IMR-90 (cell line): ENCODE results near the gene CDH13.

ENCODE experiments used
- CTCF ChIP-seq: conservative IDR thresholded peaks from 2 replicates; pipeline ENCODE4 v1.5.1; 2012; ENCODE audit warnings: mild to moderate bottlenecking, low read depth, low read length, improper control_type of control experiment
- POLR2A ChIP-seq: IDR thresholded peaks from 2 replicates; pipeline ENCODE4 v1.6.1; 2012; ENCODE audit warnings: mild to moderate bottlenecking, low read depth, low read length
- RCOR1 ChIP-seq: IDR thresholded peaks from 2 replicates; pipeline ENCODE4 v1.6.1; 2012; ENCODE audit warnings: mild to moderate bottlenecking, low read length, improper control_type of control experiment; ENCODE audit not compliant: insufficient replicate concordance
- TF ChIP-seq, protein P1 (sequence below): fragments of 150-350 bp; IDR thresholded peaks from 2 replicates; pipeline ENCODE4 v1.6.1; 2016; ENCODE audit warnings: low read depth, mild to moderate bottlenecking, low read length, moderate library complexity, borderline replicate concordance

DNA sequence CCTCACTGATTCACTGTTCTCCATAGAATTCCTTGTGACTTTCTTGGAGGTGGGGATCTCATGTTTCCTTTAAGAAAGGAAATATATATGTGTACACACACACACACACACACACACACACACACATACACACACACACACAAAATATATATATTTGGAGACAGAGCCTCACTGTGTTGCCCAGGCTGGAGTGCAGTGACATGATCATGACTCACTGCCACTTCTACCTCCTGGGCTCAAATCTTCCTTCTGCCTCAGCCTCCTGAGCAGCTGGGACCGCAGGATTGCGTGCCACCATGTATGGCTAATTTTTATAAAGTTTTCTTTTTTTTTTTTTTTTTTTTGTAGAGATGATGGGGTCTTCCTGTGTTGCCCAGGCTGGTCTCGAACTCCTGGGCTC, 45.9 kb downstream of the CDH13 start:
- no peak for TF ChIP-seq CTCF
- TF ChIP-seq, protein P1, sequence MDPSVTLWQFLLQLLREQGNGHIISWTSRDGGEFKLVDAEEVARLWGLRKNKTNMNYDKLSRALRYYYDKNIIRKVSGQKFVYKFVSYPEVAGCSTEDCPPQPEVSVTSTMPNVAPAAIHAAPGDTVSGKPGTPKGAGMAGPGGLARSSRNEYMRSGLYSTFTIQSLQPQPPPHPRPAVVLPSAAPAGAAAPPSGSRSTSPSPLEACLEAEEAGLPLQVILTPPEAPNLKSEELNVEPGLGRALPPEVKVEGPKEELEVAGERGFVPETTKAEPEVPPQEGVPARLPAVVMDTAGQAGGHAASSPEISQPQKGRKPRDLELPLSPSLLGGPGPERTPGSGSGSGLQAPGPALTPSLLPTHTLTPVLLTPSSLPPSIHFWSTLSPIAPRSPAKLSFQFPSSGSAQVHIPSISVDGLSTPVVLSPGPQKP = no peak
- no peak for TF ChIP-seq POLR2A
- TF ChIP-seq RCOR1 = no peak
